Spinal cord (tissue), 10 donors: ENCODE results near the gene EN2. TPM values are rescaled to one million over a fixed set of nuclear protein-coding genes. Genes with fewer than 3 reads are reported as not detected.

Experiments used
- DNase-seq, 6 donors: peaks; one replicate each; pipeline versions ENCODE4 v3.0.0 to v3.0.0-alpha.2; 2013 to 2015; ENCODE audit warnings: low spot score in 6 of 6, low read depth in 4 of 6
- H3K27ac ChIP-seq: one replicate; pipeline ENCODE4 v1.5.1; 2013; ENCODE audit warnings: low read depth, low read length, control low read depth
- H3K27me3 ChIP-seq: one replicate; pipeline ENCODE4 v1.6.1; 2013; ENCODE audit warnings: low read length; ENCODE audit not compliant: control insufficient read depth, insufficient read depth
- H3K36me3 ChIP-seq: one replicate; pipeline ENCODE4 v1.6.1; 2013; ENCODE audit warnings: low read length; ENCODE audit not compliant: control insufficient read depth, insufficient read depth
- H3K4me1 ChIP-seq: one replicate; pipeline ENCODE4 v1.6.1; 2013; ENCODE audit warnings: low read length; ENCODE audit not compliant: control insufficient read depth, insufficient read depth
- H3K4me3 ChIP-seq: one replicate; pipeline ENCODE4 v1.5.1; 2013; ENCODE audit warnings: low read depth, low read length, control low read depth
- H3K9me3 ChIP-seq: one replicate; pipeline ENCODE4 v1.6.1; 2013; ENCODE audit warnings: low read length; ENCODE audit not compliant: control insufficient read depth, insufficient read depth
- WGBS: methylation state at CpG from one replicate; pipeline ENCODE4 v1.1.5; 2013; ENCODE audit warnings: missing lambda C conversion rate; ENCODE audit not compliant: insufficient coverage; 5-methylcytosine and 5-hydroxymethylcytosine counted together
- polyA plus RNA-seq, 2 donors: library from polyadenylated mRNA; unstranded; fragments of 120-200 nt; gene quantifications; one replicate each; pipeline ENCODE4 v1.2.1, GENCODE V29; 2013; ENCODE audit not compliant: insufficient read length in 2 of 2
- total RNA-seq, 2 donors: library from RNA; depleted of rRNA in 1 of 2; stranded (reverse); fragments of 120-200 nt in 1 of 2; fragments of >200 nt in 1 of 2; gene quantifications; one replicate each; pipeline versions ENCODE4 v1.2.3 to v1.2.4, GENCODE V29; 2013 to 2014
- donor health status: healthy.

The EN2 gene
- total and polyA plus RNA-seq, 4 donors: 0.06 to 0.72 (median 0.22) TPM; not detected in 1

GRCh38 chr7:155449008-155449868 is 8.7 kb upstream of the EN2 start:
- no peak overlapping the region for H3K4me3 ChIP-seq
- WGBS: under 1% methylated on average over 55 of the region's 69 CpGs
- no peak overlapping the region for H3K27ac ChIP-seq
- H3K9me3 ChIP-seq: no peaks in the 10 kb centered on the region
- H3K27me3 ChIP-seq: peaks cover 85% of the 10 kb centered on the region
- peak in 2 of 6 donors; percentile 22 to 35 for DNase-seq
- H3K4me1 ChIP-seq: peaks cover 32% of the 10 kb centered on the region
- H3K36me3 ChIP-seq: no peaks in the 10 kb centered on the region

GRCh38 chr7:155449869-155450557 is 7.9 kb upstream of the EN2 start:
- H3K4me3 ChIP-seq: no peak overlapping the region
- H3K36me3 ChIP-seq: no peaks in the 10 kb centered on the region
- WGBS: 0% methylated on average over 43 of the region's 52 CpGs
- H3K27me3 ChIP-seq: peaks cover 87% of the 10 kb centered on the region
- H3K27ac ChIP-seq: no peak overlapping the region
- peaks cover 40% of the 10 kb centered on the region for H3K4me1 ChIP-seq
- peak in 1 of 6 donors; percentile 21 for DNase-seq
- H3K9me3 ChIP-seq: no peaks in the 10 kb centered on the region

- peaks cover 42% of the 10 kb centered on the region for H3K4me1 ChIP-seq
- peaks cover 87% of the 10 kb centered on the region for H3K27me3 ChIP-seq
- WGBS: 0% methylated on average over 18 of the region's 24 CpGs
- DNase-seq: peak in 1 of 6 donors; percentile 1
- H3K9me3 ChIP-seq: no peaks in the 10 kb centered on the region
- no peak overlapping the region for H3K27ac ChIP-seq
- H3K36me3 ChIP-seq: no peaks in the 10 kb centered on the region
- H3K4me3 ChIP-seq: no peak overlapping the region
These were observed 7.4 kb upstream of the EN2 start for GRCh38 chr7:155450558-155450969.

DNA sequence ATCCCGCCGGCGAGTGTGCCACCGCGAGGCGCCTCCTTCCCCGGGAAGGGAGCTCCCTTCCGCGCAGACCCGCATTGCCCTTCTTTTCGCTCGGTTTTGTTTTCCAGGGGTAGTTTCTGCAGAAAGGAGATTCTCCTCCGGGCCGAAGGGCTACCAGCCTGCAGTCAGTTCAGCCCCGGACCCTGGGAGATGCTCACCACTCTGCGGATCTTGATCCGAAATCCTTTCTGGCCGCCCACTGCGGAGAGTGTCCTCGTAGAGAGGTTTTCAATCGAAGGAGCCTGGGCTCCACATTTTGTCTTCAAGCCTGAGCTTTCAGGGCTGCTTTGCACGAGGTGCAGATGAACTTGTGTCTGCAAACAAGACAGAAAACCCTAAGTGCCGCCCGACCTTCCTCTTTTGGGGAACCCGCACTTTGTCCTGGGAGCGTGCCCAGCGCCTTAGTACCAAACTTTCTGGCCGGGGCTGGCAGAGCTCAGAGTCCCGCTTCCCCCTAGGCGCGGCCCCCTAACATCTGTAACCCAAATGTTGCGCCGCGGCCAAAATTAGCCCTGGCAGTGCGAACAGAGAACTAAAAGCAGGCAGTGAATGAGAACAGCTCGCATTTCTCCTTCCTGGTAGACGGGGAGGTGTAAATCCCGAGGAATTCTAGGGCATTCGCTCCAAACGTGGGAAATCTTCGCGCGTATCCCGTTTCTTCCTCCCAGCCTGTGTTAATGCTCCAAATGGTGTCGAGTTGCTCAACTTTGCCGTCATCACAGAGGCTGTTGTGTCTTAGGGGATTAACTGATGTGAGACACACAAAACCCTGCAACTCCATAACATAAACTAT is 6.7 kb upstream of the EN2 start:
- peaks cover 94% of the 10 kb centered on the region for H3K27me3 ChIP-seq
- 0% methylated on average over 37 of the region's 46 CpGs for WGBS
- H3K4me3 ChIP-seq: no peak overlapping the region
- no peaks in the 10 kb centered on the region for H3K9me3 ChIP-seq
- H3K4me1 ChIP-seq: peaks cover 46% of the 10 kb centered on the region
- no peaks in the 10 kb centered on the region for H3K36me3 ChIP-seq
- H3K27ac ChIP-seq: no peak overlapping the region
- DNase-seq: peak in 2 of 6 donors; percentile 7 to 30

DNA sequence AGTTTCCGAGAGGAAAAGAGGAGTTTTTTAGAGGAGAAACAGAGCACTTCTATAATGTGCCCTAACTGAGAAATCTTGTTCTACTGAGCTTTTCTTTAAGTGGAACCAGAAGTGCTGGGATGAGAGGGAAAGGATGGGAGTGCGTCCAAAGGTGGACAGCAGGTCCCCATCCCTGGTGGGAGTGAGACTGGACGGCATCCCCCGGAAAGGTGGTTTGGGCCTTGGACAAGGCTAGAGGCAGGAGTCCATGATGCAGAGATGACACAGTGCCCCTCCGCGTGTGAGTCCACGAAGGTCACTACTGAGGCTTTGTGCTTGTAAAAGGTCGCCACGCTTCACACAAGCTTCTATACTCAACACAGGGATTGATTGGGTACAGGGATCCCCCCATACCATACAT is 6.1 kb upstream of the EN2 start:
- Histone ChIP-seq H3K27ac (no peak overlapping the region), H3K36me3 (no peaks in the 10 kb centered on the region), H3K4me1 (peaks cover 52% of the 10 kb centered on the region), H3K4me3 (no peak overlapping the region), H3K27me3 (peaks cover 99% of the 10 kb centered on the region), H3K9me3 (no peaks in the 10 kb centered on the region)
- no peak for DNase-seq
- WGBS: 7% methylated on average over 4 of the region's 9 CpGs

- WGBS: 0% methylated on average over 2 of the region's 5 CpGs
- Histone ChIP-seq H3K4me1 (peaks cover 56% of the 10 kb centered on the region), H3K4me3 (no peak overlapping the region), H3K27ac (no peak overlapping the region), H3K27me3 (peaks cover 95% of the 10 kb centered on the region), H3K36me3 (no peaks in the 10 kb centered on the region), H3K9me3 (no peaks in the 10 kb centered on the region)
- DNase-seq: peak in 2 of 6 donors; percentile 14 to 21
These were observed 5.2 kb upstream of the EN2 start for GRCh38 chr7:155452505-155453295.

DNA sequence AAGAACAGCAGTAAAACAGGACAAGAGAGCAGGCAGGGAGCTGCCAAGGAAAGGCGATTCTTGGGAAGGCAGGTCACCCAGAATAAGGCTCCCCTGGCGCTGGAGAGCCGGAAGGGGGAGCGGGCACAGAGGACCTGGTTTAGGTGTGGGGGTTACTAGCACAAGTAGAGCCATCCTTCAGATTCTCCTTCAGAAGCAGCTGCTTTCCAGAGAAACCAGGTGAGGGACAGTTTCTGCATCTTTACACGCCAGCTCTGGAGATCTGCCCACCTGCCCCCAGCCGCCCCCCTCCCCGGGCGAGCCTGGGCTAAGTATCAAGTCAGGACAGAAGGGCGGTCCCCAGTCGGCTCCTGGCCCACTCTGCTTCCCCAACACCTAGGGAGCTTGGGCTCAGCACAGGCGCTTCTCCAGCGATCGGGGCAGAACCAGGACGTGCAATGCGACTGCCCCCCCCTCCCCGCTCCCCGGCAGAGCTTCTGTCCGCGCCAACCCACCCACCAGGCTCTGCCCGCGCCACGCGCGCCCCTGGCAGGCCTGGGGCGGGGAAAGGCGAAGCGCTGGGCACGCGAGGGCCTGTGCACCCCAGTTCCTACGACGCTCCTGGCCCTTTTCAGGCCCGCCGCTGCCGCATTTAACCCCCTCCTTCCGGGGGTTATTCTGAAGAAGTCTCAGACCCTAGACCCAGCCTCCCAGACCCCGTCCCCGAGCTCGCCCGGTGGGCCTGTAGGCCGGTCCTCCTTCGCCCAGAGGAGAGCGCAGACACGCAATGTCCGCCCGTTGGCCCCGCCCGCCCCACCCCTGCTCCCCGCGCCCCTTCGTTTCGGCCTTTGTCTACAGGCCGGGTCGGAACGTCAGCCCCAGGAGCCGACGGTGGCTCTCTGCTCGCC is 4.4 kb upstream of the EN2 start:
- no peak overlapping the region for H3K4me3 ChIP-seq
- WGBS: under 1% methylated on average over 55 of the region's 57 CpGs
- peak in 1 of 6 donors; percentile 8 for DNase-seq
- no peaks in the 10 kb centered on the region for H3K36me3 ChIP-seq
- H3K27me3 ChIP-seq: peaks cover 93% of the 10 kb centered on the region
- H3K9me3 ChIP-seq: no peaks in the 10 kb centered on the region
- no peak overlapping the region for H3K27ac ChIP-seq
- H3K4me1 ChIP-seq: peaks cover 60% of the 10 kb centered on the region
